Measurements from ENCODE around the gene PARP14.

DNA sequence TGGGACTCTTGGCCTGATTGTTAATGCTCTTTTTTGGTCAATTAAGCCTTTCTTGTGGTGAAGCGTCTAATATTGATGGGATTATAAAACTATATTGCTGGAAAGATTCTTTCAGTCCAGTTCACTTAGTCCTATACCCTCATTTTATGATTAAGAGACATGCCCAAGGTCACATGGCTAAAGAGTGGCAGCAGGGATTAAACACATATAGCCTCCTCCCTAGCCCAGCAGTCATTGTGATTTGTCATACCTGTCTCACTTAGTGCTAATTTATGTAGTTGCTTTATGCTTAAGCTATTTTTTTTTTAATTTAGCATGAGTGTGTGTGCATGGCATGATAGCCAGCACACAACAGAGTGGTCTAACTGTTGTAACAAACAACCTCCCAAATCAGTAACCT lies 9.5 kb downstream of the PARP14 start:
- TF ChIP-seq CTCF (IDR thresholded peaks at IDR 0.05; ENCODE audit: low read length) (no peak), EZH2 (IDR thresholded peaks at IDR 0.05; ENCODE audit: borderline replicate concordance, low read length) (no peak)
